ENCODE measurements around the gene CYP2C19.
"Not testable (repeated sequence)": the region's sequence is repeated elsewhere in the genome, so short reads cannot be mapped to it uniquely, and the experiment has no call there.

The CYP2C19 gene

GRCh38 chr10:94889123-94889522, 126.6 kb downstream of the CYP2C19 start:
- DNase-seq, result no peak

- DNase-seq, result no peak
Observed at GRCh38 chr10:94890264-94891022, 128.0 kb downstream of the CYP2C19 start.

GRCh38 chr10:94898414-94898813, 135.9 kb downstream of the CYP2C19 start:
- not testable (repeated sequence) for DNase-seq

- DNase-seq, result no peak
Observed at GRCh38 chr10:94902080-94902479, 139.6 kb downstream of the CYP2C19 start.

- DNase-seq, result no peak
Observed at GRCh38 chr10:94902570-94902969, 140.1 kb downstream of the CYP2C19 start.

Data from NCI-H526 treated with DMSO at 0.1 percent for 48 hours (cell line).